HCT116 (cell line): ENCODE data around the gene KIR2DL3. TPM values are rescaled to one million over a fixed set of nuclear protein-coding genes. Genes with fewer than 3 reads are reported as not detected.

Experiments
- ATAC-seq: fragments of 200-7000 bp; cut with Tn5 transposase; 2 replicates; pipeline ENCODE4 v1.9.1; 2020; ENCODE audit warnings: mild to moderate bottlenecking, moderate library complexity
- BruUV-seq: library from RNA; stranded (reverse); fragments of 400-500 nt; replicated peaks from 2 replicates; lab custom pipeline; 2021; lab: Mats Ljungman, UMichigan
- CTCF ChIA-PET: fragments of 300-600 bp; sonication (Branson Sonifier 250); formaldehyde crosslinking; loops from one replicate; lab custom pipeline; 2021; ENCODE audit warnings: antibody characterized with exemption; lab: Charles Lee
- POLR2A ChIA-PET: fragments of 300-600, 350-600 bp; sonication (Branson Sonifier 250); formaldehyde crosslinking; loops from one replicate; lab custom pipeline; 2021; ENCODE audit warnings: antibody characterized with exemption; lab: Charles Lee
- RAD21 ChIA-PET, 2 experiments: fragments of 300-600 bp; sonication (Branson Sonifier 250); formaldehyde crosslinking; loops; one replicate each; lab custom pipeline; 2023; ENCODE audit warnings: low total read pairs in 2 of 2; ENCODE audit not compliant: uncharacterized antibody in 2 of 2, unreplicated experiment in 2 of 2, low non-redundant PET in 1 of 2; lab: Charles Lee
- DNase-seq: peaks from one replicate; pipeline ENCODE4 v3.0.0-alpha.2; 2010; ENCODE audit warnings: low read depth, low spot score
- H2AFZ ChIP-seq: fragments of 200-600 bp; shearing (Covaris generic), sonication (generic); 2 replicates; pipeline ENCODE4 v1.6.1; 2017; ENCODE audit warnings: low read depth, mixed run types, mixed read lengths, antibody characterized with exemption, low read length; ENCODE audit not compliant: poor library complexity, severe bottlenecking
- H3K27ac ChIP-seq: 2 replicates; pipeline ENCODE4 v1.5.1; 2012; ENCODE audit warnings: low read depth, low read length
- H3K27me3 ChIP-seq: fragments of 200-600 bp; sonication (generic); 2 replicates; pipeline ENCODE4 v1.6.1; 2016; ENCODE audit warnings: mixed run types, low read length, mixed read lengths; ENCODE audit not compliant: insufficient read depth
- H3K36me3 ChIP-seq, 2 experiments: fragments of 200-500 bp in 1 of 2; fragments of 200-600 bp in 1 of 2; sonication (Bioruptor generic) in 1 of 2; sonication (generic) in 1 of 2; 2 replicates each; pipeline versions ENCODE4 v1.5.1 to v1.6.1; 2014 to 2016; ENCODE audit warnings: low read length in 2 of 2, inconsistent platforms in 1 of 2, mixed read lengths in 1 of 2, mixed run types in 1 of 2; ENCODE audit not compliant: insufficient read depth in 2 of 2, control insufficient read depth in 1 of 2
- H3K4me1 ChIP-seq, 2 experiments: fragments of 200-600 bp in 1 of 2; sonication (generic) in 1 of 2; 2 replicates each; pipeline versions ENCODE4 v1.5.1 to v1.6.1; 2012 to 2017; ENCODE audit warnings: low read length in 2 of 2, inconsistent platforms in 1 of 2, mild to moderate bottlenecking in 1 of 2, mixed read lengths in 1 of 2, mixed run types in 1 of 2, moderate library complexity in 1 of 2; ENCODE audit not compliant: insufficient read depth in 2 of 2, control insufficient read depth in 1 of 2
- H3K4me2 ChIP-seq: fragments of 200-600 bp; sonication (generic); 2 replicates; pipeline ENCODE4 v1.6.1; 2017; ENCODE audit warnings: mixed run types, low read length, mixed read lengths
- H3K4me3 ChIP-seq, 2 experiments: fragments of 200-600 bp in 1 of 2; sonication (generic) in 1 of 2; replicated peaks in 1 of 2; 2 replicates each; pipeline ENCODE4 v1.5.1; 2011 to 2016; ENCODE audit warnings: low read length in 2 of 2, control low read depth in 1 of 2, low read depth in 1 of 2, mild to moderate bottlenecking in 1 of 2, mixed read lengths in 1 of 2, mixed run types in 1 of 2
- H3K79me2 ChIP-seq: fragments of 200-600 bp; sonication (generic); 2 replicates; pipeline ENCODE4 v1.6.1; 2017; ENCODE audit warnings: mild to moderate bottlenecking, mixed run types, low read length, moderate library complexity, mixed read lengths; ENCODE audit not compliant: insufficient read depth
- H3K9ac ChIP-seq: fragments of 200-600 bp; sonication (generic); 2 replicates; pipeline ENCODE4 v1.6.1; 2016; ENCODE audit warnings: low read length, mixed read lengths
- H3K9me2 ChIP-seq: fragments of 200-600 bp; sonication (generic), shearing (Covaris generic); 2 replicates; pipeline ENCODE4 v1.6.1; 2017; ENCODE audit warnings: mixed run types, mild to moderate bottlenecking, moderate library complexity; ENCODE audit not compliant: insufficient read depth
- H3K9me3 ChIP-seq, 2 experiments: fragments of 200-500 bp in 1 of 2; fragments of 200-600 bp in 1 of 2; sonication (Bioruptor generic) in 1 of 2; sonication (generic) in 1 of 2; 2 replicates each; pipeline ENCODE4 v1.6.1; 2014 to 2017; ENCODE audit warnings: low read length in 2 of 2, mixed read lengths in 2 of 2, inconsistent platforms in 1 of 2, low read depth in 1 of 2, mild to moderate bottlenecking in 1 of 2, mixed run types in 1 of 2, moderate library complexity in 1 of 2; ENCODE audit not compliant: control insufficient read depth in 1 of 2, insufficient read depth in 1 of 2
- H4K20me1 ChIP-seq: fragments of 200-600 bp; sonication (generic), shearing (Covaris generic); 2 replicates; pipeline ENCODE4 v1.6.1; 2017; ENCODE audit warnings: mixed run types, mild to moderate bottlenecking, moderate library complexity; ENCODE audit not compliant: insufficient read depth
- ELF1 ChIP-seq: IDR thresholded peaks from 2 replicates; pipeline ENCODE4 v1.6.1; 2012; ENCODE audit warnings: low read depth, borderline replicate concordance
- RAD21 ChIP-seq: IDR thresholded peaks from 2 replicates; pipeline ENCODE4 v1.6.1; 2012; ENCODE audit warnings: low read depth, mild to moderate bottlenecking
- REST ChIP-seq: IDR thresholded peaks from 2 replicates; pipeline ENCODE4 v1.6.1; 2012; ENCODE audit warnings: low read depth
- SRF ChIP-seq: IDR thresholded peaks from 2 replicates; pipeline ENCODE4 v1.6.1; 2012; ENCODE audit warnings: low read depth
- YY1 ChIP-seq: IDR thresholded peaks from 2 replicates; pipeline ENCODE4 v1.6.1; 2011; ENCODE audit warnings: low read length, low read depth, moderate library complexity, mild to moderate bottlenecking; ENCODE audit not compliant: insufficient replicate concordance; ENCODE audit errors: extremely low read depth
- intact Hi-C: fragments of 100-400 bp; cut with micrococcal nuclease; formaldehyde crosslinking; loops from 2 replicates; pipeline ENCODE4 v1.10.0; 2022
- total RNA-seq: library from RNA; stranded (reverse); gene quantifications from one replicate; pipeline ENCODE4 v1.2.1, GENCODE V29; 2021; ENCODE audit not compliant: unreplicated experiment
- TF ChIP-seq, protein P1 (sequence below): IDR thresholded peaks from 2 replicates; pipeline ENCODE4 v1.6.1; 2012
- TF ChIP-seq, protein P2 (sequence below), 3 experiments: fragments of 200-600 bp in 1 of 3; sonication (generic) in 1 of 3; IDR thresholded peaks in 2 of 3; conservative IDR thresholded peaks in 1 of 3; 2 replicates each; pipeline ENCODE4 v1.5.1; 2012 to 2017; ENCODE audit warnings: low read depth in 2 of 3, low read length in 2 of 3, antibody characterized with exemption in 1 of 3, borderline replicate concordance in 1 of 3, control low read depth in 1 of 3, mild to moderate bottlenecking in 1 of 3, mixed read lengths in 1 of 3, mixed run types in 1 of 3, moderate library complexity in 1 of 3; ENCODE audit not compliant: insufficient read depth in 1 of 3

Gene KIR2DL3
- total RNA-seq, 1 experiment from 2014 or later: not detected

- Histone ChIP-seq H3K36me3 (no peaks in the 10 kb centered on the region), H2AFZ (no peak overlapping the region), H3K27me3 (peaks cover 15% of the 10 kb centered on the region), H4K20me1 (no peaks in the 10 kb centered on the region), H3K4me3 (no peak overlapping the region), H3K27ac (no peak overlapping the region), H3K79me2 (no peaks in the 10 kb centered on the region), H3K9ac (no peak overlapping the region), H3K4me2 (no peak overlapping the region), H3K4me1 (no peaks in the 10 kb centered on the region), H3K9me3 (peaks cover 8 to 12% of the 10 kb centered on the region in 2 experiments; a peak in 3 of 4 replicates), H3K9me2 (no peaks in the 10 kb centered on the region)
- intact Hi-C loops: no loop called here
- DNase-seq: no peak
- ChIA-PET POLR2A (no interaction called here), CTCF (no interaction called here), RAD21 (no interaction called here)
- no peak for TF ChIP-seq SRF
- TF ChIP-seq, protein P1, sequence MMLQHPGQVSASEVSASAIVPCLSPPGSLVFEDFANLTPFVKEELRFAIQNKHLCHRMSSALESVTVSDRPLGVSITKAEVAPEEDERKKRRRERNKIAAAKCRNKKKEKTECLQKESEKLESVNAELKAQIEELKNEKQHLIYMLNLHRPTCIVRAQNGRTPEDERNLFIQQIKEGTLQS: no peak
- TF ChIP-seq ELF1: no peak
- TF ChIP-seq RAD21: no peak
- TF ChIP-seq REST: no peak
- TF ChIP-seq YY1: no peak
- TF ChIP-seq, protein P2, sequence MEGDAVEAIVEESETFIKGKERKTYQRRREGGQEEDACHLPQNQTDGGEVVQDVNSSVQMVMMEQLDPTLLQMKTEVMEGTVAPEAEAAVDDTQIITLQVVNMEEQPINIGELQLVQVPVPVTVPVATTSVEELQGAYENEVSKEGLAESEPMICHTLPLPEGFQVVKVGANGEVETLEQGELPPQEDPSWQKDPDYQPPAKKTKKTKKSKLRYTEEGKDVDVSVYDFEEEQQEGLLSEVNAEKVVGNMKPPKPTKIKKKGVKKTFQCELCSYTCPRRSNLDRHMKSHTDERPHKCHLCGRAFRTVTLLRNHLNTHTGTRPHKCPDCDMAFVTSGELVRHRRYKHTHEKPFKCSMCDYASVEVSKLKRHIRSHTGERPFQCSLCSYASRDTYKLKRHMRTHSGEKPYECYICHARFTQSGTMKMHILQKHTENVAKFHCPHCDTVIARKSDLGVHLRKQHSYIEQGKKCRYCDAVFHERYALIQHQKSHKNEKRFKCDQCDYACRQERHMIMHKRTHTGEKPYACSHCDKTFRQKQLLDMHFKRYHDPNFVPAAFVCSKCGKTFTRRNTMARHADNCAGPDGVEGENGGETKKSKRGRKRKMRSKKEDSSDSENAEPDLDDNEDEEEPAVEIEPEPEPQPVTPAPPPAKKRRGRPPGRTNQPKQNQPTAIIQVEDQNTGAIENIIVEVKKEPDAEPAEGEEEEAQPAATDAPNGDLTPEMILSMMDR (IDR thresholded peaks at IDR 0.05 in 2 of 3, conservative IDR thresholded peaks at IDR 0.05 in 1 of 3; ENCODE audit: borderline replicate concordance in 1 of 3, insufficient read depth in 1 of 3, low read depth in 2 of 3, low read length in 2 of 3): no peak
- ATAC-seq: no peak
- BruUV-seq: no TSS peak
Measured at GRCh38 chr19:54725321-54725720, 13.0 kb upstream of the KIR2DL3 start.
